Posterior cingulate gyrus (tissue), 11 donors: Measurements from ENCODE around the gene SNED1.

Experiments
- DNase-seq, 10 donors: peaks; one replicate each; pipeline versions ENCODE4 v3.0.0 to v3.0.0-alpha.2; 2020 to 2021; ENCODE audit warnings: mixed read lengths in 3 of 10
- intact Hi-C: fragments of 100-400 bp; cut with DNase I; formaldehyde crosslinking; loops from one replicate; pipeline ENCODE4 v1.15.1; 2023

The SNED1 gene

GRCh38 chr2:241036964-241037421 is 38.6 kb downstream of the SNED1 start:
- DNase-seq = peak in 1 of 10 donors; percentile 80
- intact Hi-C loops = no loop called here

GRCh38 chr2:241037498-241037897 is 39.1 kb downstream of the SNED1 start:
- DNase-seq = peak in 1 of 10 donors; percentile 55
- intact Hi-C loops = no loop called here

DNA sequence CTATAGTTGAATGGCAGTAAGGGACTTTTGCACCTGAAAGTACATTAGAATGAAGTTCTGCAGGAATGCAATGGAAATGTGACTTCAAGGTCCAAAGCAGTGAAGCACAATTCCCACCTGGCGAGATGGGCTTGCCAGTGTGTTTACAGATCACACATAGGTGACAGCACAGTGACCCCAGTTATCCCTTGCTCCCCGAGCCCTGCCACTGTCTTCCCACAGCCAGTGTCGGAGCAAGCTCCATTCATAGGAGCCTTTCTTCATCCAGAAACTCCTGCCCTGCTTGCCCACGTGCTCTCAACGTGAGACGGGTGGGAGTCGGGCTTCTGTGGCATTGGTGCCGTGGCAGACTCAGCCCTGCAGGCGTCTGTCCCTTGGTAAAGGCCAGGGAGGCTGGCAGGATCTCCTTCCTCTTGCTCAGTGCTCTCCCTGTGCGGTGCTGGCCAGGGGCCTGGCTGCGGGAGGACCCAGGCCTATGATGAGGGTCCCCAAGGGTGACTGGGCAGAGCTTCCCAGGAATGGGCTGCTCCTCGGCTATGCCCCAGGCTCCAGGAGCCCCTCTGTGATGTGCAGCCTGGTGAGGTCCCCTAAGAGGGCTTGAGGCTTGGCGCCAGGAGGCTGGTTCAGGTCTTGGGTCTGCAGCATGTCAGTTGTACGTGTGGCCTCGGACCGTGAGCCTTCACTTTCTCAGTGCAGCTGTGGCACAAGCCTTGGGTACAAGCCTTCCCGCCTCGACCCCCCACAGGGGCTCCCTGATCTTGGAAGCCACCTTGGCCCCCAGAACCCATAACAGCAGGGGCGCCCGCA is 40.2 kb downstream of the SNED1 start:
- peak in 1 of 10 donors; percentile 51 for DNase-seq
- intact Hi-C loops = no loop called here

- DNase-seq = no peak
- intact Hi-C loops = no loop called here
Observed at GRCh38 chr2:241039416-241039815, 41.0 kb downstream of the SNED1 start.

DNA sequence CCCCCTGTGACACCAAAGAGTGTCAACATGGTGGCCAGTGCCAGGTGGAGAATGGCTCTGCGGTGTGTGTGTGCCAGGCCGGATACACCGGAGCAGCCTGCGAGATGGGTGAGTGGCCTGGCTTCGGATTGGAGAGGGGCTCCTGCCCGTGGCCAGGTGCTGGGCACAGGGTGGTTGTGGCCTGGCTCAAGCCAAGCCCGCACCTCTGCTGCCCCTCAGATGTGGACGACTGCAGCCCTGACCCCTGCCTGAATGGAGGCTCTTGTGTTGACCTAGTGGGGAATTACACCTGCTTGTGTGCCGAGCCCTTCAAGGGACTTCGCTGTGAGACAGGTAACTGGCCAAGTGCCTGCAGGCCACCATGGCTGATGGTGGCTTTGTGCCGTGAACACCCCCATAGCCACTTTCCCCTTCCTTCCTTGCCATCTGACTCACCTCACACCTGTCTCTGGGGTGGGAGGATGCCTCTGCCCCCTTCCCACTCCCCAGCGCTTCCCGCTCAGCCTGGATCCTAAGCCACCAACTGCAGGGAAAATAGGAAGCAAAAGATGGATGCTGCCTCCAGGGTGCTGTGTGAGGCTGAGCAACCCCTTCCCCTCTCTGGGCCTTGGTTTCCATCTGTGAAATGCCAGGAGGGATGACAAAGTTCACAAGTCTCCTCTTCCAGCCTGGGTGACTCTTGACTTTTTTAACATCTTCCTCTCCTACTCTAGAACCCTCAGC is 41.8 kb downstream of the SNED1 start:
- peak in 1 of 10 donors; percentile 51 for DNase-seq
- intact Hi-C loops = no loop called here

GRCh38 chr2:241041589-241042158 is 43.3 kb downstream of the SNED1 start:
- intact Hi-C loops = no loop called here
- DNase-seq = no peak

- intact Hi-C loops = no loop called here
- no peak for DNase-seq
Observed at GRCh38 chr2:241043581-241043980, 45.2 kb downstream of the SNED1 start.

- DNase-seq = no peak
- intact Hi-C loops = no loop called here
Observed at GRCh38 chr2:241047253-241048010, 49.0 kb downstream of the SNED1 start.

DNA sequence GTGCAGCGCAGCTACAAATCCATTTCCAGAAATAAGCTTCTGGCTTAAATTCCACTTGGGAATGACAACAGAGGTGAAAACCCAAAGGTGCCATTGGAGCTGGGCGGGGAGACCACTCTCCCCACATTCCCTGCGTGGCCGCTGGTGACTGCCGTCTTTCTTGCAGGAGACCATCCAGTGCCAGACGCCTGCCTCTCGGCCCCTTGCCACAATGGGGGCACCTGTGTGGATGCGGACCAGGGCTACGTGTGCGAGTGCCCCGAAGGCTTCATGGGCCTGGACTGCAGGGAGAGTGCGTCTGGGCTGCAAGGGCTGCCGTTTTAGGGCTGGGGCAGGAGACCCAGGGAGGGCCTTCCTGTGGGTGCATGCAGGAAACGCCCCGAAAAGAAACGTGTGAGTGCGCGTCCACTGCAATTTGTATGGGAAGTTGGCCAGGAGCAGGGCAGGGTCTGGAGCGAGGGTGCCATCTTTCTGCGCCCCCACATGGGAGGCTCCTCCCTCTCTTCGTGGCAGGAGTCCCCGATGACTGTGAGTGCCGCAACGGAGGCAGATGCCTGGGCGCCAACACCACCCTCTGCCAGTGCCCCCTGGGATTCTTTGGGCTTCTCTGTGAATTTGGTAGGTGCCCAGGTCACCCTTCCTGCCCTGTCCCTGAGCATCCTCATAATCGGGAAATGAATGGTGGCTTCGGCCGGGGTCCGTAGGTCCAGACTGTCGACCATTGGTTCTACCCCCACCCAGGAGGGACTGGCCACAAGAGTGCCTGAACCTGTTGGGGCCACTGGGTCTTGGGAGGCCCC is 49.9 kb downstream of the SNED1 start:
- DNase-seq = peak in 2 of 10 donors; percentile 57 to 67
- intact Hi-C loops = no loop called here

DNA sequence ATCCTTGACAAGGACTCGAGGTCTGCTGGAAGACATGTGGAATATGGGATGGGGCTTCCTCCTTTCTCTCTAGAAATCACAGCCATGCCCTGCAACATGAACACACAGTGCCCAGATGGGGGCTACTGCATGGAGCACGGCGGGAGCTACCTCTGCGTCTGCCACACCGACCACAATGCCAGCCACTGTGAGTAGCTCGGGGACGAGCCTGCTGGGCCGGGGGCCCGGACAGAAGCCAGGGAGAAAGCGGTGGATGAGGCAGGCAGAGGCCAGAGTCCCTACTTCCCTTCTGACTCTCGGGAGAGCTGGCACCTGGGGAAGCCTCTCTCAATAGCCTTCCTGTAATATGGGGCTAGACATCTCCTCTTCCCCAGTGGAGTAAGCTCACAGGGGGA is 50.5 kb downstream of the SNED1 start:
- intact Hi-C loops = no loop called here
- DNase-seq = peak in 2 of 10 donors; percentile 41 to 54

GRCh38 chr2:241049739-241050623 is 51.6 kb downstream of the SNED1 start:
- intact Hi-C loops = no loop called here
- peak in 3 of 10 donors; percentile 22 to 67 (median 22) for DNase-seq

GRCh38 chr2:241050624-241051577 is 52.5 kb downstream of the SNED1 start:
- intact Hi-C loops = no loop called here
- peak in 1 of 10 donors; percentile 59 for DNase-seq

DNA sequence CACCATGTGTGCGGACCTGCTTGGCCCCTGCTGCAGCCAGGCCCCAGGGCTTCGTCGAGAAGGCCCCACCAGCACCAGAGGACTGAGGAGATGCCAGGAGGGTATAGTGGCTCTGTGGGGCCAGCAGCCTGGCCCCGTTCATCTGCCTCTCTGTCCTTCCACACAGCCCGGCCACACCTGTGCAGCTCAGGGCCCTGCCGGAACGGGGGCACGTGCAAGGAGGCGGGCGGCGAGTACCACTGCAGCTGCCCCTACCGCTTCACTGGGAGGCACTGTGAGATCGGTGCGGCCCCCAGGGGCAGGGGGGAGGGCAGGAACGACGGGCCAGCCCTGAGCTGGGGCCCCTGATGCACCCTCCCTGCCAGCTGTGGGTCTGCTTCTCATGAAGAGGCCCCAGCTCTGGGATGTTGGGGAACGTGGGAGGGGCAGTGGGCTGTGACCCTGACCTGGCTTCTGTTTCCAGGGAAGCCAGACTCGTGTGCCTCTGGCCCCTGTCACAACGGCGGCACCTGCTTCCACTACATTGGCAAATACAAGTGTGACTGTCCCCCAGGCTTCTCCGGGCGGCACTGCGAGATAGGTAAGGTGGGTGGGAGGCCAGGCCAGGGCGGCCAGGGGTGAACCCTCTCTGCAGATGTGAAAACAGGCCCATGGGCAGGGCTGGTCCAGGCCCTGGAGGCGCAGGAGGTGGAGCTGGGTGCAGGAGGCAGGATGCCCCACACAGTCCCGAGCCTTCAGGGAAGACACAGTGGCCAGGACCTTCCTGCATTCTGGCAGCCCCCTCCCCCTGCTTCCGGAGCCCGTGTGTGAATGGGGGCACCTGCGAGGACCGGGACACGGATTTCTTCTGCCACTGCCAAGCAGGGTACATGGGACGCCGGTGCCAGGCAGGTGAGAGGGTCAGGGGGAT is 53.4 kb downstream of the SNED1 start:
- peak in 2 of 10 donors; percentile 75 to 82 for DNase-seq
- intact Hi-C loops = no loop called here

GRCh38 chr2:241052677-241053360 is 54.4 kb downstream of the SNED1 start:
- intact Hi-C loops = no loop called here
- peak in 2 of 10 donors; percentile 59 to 67 for DNase-seq

DNA sequence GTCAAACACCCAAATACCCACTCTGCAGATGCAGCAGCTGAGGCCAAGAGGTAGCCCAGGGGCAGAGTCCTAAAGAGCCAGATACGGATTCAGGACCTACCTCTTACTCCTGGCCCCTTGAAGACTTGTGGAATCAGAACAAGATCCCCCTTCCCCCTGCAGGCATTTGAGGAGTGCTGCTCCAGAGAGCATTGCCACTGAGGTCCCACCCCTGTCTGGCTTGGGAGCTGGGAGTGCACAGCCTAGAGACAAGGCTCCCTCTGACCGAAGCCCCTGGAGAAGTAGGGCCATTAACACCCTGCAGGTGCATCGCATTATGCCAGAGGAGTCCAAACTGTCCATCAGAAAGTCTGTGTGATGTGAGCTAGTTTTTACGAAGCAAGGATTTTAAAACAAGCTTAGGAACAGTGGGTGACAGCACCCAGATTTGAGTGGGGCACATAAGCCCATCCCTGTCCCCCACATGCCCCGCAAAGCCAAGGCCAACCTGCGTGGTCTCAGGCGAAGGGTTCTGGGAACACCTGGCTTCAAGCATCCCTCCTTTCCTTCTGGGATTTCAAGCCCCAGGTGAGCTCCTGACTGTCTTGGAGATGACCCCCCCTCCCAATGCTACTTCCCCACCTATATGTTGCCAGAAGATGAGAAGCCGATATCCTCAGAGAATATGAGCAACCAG is 55.3 kb downstream of the SNED1 start:
- intact Hi-C loops = no loop called here
- peak in 1 of 10 donors; percentile 41 for DNase-seq
